K562 (cell line): Measurements from ENCODE around the gene RUNX1. TPM values are rescaled to one million over a fixed set of nuclear protein-coding genes. Genes with fewer than 3 reads are reported as not detected.
A peak's percentile ranks its signal among the peaks of the same experiment; 100 is the strongest.

Source experiments
- BMI1 ChIP-seq: fragments of 150-350 bp; IDR thresholded peaks from 2 replicates; pipeline ENCODE4 v1.6.1; 2014; ENCODE audit warnings: low read length
- CBX5 ChIP-seq: IDR thresholded peaks from 2 replicates; pipeline ENCODE4 v1.6.1; 2014; ENCODE audit warnings: low read depth, borderline replicate concordance
- GATAD2B ChIP-seq: fragments of 450-650 bp; IDR thresholded peaks from 2 replicates; pipeline ENCODE4 v1.6.1; 2017; ENCODE audit warnings: mild to moderate bottlenecking, borderline replicate concordance
- MCM7 ChIP-seq, 2 experiments: fragments of 450-650 bp; IDR thresholded peaks; 2 replicates each; pipeline ENCODE4 v1.6.1; 2016 to 2018
- NFE2L1 ChIP-seq: fragments of 450-650 bp; IDR thresholded peaks from 2 replicates; pipeline ENCODE4 v1.6.1; 2016; ENCODE audit warnings: missing genetic modification characterization, low read depth, mild to moderate bottlenecking, missing compliant biosample characterization, moderate library complexity, borderline replicate concordance
- PCBP1 ChIP-seq: fragments of 200-400 bp; formaldehyde crosslinking; IDR thresholded peaks from 2 replicates; pipeline ENCODE4 v1.6.1; 2018; ENCODE audit warnings: mild to moderate bottlenecking, low read depth, low read length; ENCODE audit not compliant: poor library complexity, severe bottlenecking
- PTRF ChIP-seq: fragments of 450-650 bp; IDR thresholded peaks from 2 replicates; pipeline ENCODE4 v1.6.1; 2016; ENCODE audit warnings: mild to moderate bottlenecking, missing genetic modification characterization, missing compliant biosample characterization
- SIN3B ChIP-seq: fragments of 450-650 bp; IDR thresholded peaks from 2 replicates; pipeline ENCODE4 v1.6.1; 2017; ENCODE audit warnings: low read depth, mild to moderate bottlenecking, moderate library complexity
- TOE1 ChIP-seq, 2 experiments: fragments of 450-650 bp in 1 of 2; sonication (generic) in 1 of 2; formaldehyde crosslinking in 1 of 2; IDR thresholded peaks; 2 replicates each; pipeline versions ENCODE4 v1.7.1 to v1.8.0; 2016 to 2022; ENCODE audit warnings: borderline replicate concordance in 2 of 2, mild to moderate bottlenecking in 2 of 2, antibody characterized with exemption in 1 of 2, inconsistent platforms in 1 of 2, low read depth in 1 of 2, missing genetic modification reagents in 1 of 2, moderate library complexity in 1 of 2
- ZNF239 ChIP-seq: fragments of 250-450 bp; sonication (Bioruptor Pico); IDR thresholded peaks from 2 replicates; pipeline ENCODE4 v1.4.0; 2020; ENCODE audit warnings: mild to moderate bottlenecking
- polyA plus RNA-seq, 8 experiments: library from polyadenylated mRNA; depleted of rRNA in 4 of 8; stranded (reverse) in 5 of 8; unstranded in 3 of 8; fragments of >200 nt; fragmentation: Nextera tagmentation in 2 of 8; fragmentation: Illumina TruSeq in 1 of 8; extraction: Ambion mirVana in 2 of 8; extraction: Trizol in 1 of 8; gene quantifications; 2 replicates each; pipeline versions ENCODE4 v1.2.1 to v1.2.3, GENCODE V29; 2011 to 2014; ENCODE audit warnings: inconsistent platforms in 1 of 8, missing spikeins in 1 of 8
- total RNA-seq, 7 experiments: library from RNA; depleted of rRNA in 6 of 7; stranded (reverse); fragments of >200 nt in 6 of 7; fragmentation: Illumina TruSeq in 2 of 7; extraction: Trizol in 2 of 7; gene quantifications; 2 replicates each; pipeline versions ENCODE4 v1.2.1 to v1.2.3, GENCODE V29; 2011 to 2021; ENCODE audit warnings: low replicate concordance in 1 of 7
- TF ChIP-seq, protein P1 (sequence below): fragments of 250-450 bp; sonication (Bioruptor Pico); IDR thresholded peaks from 2 replicates; pipeline ENCODE4 v1.5.0; 2021; ENCODE audit warnings: mild to moderate bottlenecking, borderline replicate concordance
- TF ChIP-seq, protein P2 (sequence below), 2 experiments: IDR thresholded peaks in 1 of 2; conservative IDR thresholded peaks in 1 of 2; 2 replicates each; pipeline ENCODE4 v1.6.1; 2016; ENCODE audit warnings: low read depth in 2 of 2, mild to moderate bottlenecking in 1 of 2, missing compliant biosample characterization in 1 of 2, missing genetic modification characterization in 1 of 2, moderate library complexity in 1 of 2
- TF ChIP-seq, protein P3 (sequence below): fragments of 450-650 bp; formaldehyde crosslinking; IDR thresholded peaks from 2 replicates; pipeline ENCODE4 v1.4.0; 2020; ENCODE audit warnings: mild to moderate bottlenecking, mixed read lengths
- TF ChIP-seq, protein P4 (sequence below): fragments of 200-800 bp; sonication (Bioruptor generic); IDR thresholded peaks from 2 replicates; pipeline ENCODE4 v1.6.1; 2017; ENCODE audit warnings: missing genetic modification characterization, missing compliant biosample characterization
- TF ChIP-seq, protein P5 (sequence below): fragments of 250-450 bp; sonication (Bioruptor Pico); IDR thresholded peaks from 2 replicates; pipeline ENCODE4 v1.6.1; 2021; ENCODE audit warnings: mild to moderate bottlenecking
- TF ChIP-seq, protein P6 (sequence below): sonication (generic); formaldehyde crosslinking; IDR thresholded peaks from 2 replicates; pipeline ENCODE4 v1.8.0; 2022; ENCODE audit warnings: mild to moderate bottlenecking, missing genetic modification reagents

The RUNX1 gene
- total and polyA plus RNA-seq, 9 of the 15 experiments (the other 6 are each of a cell fraction or from before 2014, with no cell fraction given), result 2.2 to 68.6 (median 17.8) TPM

DNA sequence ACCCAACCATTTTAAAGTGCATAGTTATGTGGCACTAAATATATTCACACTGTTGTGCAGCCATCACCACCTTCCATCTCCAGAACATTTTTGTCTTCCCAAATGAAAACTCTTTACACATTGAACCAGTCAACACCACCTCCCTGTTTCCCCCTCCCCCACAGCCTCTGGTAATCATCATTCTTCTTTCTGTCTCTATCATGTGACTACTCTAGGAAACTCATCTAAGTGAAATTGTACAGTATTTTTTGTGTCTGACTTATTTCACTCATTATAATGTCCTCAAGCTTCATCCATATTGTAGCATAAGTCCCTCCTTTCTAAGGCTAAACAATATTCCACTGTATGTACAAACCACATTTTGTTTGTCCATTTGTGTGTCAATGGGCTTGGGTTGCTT is 128.0 kb downstream of the RUNX1 start (continued):
- TF ChIP-seq, protein P1, sequence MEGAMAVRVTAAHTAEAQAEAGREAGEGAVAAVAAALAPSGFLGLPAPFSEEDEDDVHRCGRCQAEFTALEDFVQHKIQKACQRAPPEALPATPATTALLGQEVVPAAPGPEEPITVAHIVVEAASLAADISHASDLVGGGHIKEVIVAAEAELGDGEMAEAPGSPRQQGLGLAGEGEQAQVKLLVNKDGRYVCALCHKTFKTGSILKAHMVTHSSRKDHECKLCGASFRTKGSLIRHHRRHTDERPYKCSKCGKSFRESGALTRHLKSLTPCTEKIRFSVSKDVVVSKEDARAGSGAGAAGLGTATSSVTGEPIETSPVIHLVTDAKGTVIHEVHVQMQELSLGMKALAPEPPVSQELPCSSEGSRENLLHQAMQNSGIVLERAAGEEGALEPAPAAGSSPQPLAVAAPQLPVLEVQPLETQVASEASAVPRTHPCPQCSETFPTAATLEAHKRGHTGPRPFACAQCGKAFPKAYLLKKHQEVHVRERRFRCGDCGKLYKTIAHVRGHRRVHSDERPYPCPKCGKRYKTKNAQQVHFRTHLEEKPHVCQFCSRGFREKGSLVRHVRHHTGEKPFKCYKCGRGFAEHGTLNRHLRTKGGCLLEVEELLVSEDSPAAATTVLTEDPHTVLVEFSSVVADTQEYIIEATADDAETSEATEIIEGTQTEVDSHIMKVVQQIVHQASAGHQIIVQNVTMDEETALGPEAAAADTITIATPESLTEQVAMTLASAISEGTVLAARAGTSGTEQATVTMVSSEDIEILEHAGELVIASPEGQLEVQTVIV, result no peak
- TF ChIP-seq GATAD2B, result no peak
- TF ChIP-seq PCBP1, result no peak
- TF ChIP-seq, protein P2, sequence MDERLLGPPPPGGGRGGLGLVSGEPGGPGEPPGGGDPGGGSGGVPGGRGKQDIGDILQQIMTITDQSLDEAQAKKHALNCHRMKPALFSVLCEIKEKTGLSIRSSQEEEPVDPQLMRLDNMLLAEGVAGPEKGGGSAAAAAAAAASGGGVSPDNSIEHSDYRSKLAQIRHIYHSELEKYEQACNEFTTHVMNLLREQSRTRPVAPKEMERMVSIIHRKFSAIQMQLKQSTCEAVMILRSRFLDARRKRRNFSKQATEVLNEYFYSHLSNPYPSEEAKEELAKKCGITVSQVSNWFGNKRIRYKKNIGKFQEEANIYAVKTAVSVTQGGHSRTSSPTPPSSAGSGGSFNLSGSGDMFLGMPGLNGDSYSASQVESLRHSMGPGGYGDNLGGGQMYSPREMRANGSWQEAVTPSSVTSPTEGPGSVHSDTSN (CRISPR knock-in tag; IDR thresholded peaks at IDR 0.05; ENCODE audit: low read depth), result no peak
- TF ChIP-seq, protein P2 (tag; conservative IDR thresholded peaks at IDR 0.05; ENCODE audit: low read depth), result peak; percentile 66; the same call in 1 of the 2 replicates
- TF ChIP-seq CBX5, result no peak
- no peak for TF ChIP-seq SIN3B
- TF ChIP-seq, protein P3, sequence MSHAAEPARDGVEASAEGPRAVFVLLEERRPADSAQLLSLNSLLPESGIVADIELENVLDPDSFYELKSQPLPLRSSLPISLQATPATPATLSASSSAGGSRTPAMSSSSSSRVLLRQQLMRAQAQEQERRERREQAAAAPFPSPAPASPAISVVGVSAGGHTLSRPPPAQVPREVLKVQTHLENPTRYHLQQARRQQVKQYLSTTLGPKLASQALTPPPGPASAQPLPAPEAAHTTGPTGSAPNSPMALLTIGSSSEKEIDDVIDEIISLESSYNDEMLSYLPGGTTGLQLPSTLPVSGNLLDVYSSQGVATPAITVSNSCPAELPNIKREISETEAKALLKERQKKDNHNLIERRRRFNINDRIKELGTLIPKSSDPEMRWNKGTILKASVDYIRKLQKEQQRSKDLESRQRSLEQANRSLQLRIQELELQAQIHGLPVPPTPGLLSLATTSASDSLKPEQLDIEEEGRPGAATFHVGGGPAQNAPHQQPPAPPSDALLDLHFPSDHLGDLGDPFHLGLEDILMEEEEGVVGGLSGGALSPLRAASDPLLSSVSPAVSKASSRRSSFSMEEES (CRISPR knock-in tag), result peak; percentile 77
- TF ChIP-seq, protein P4, sequence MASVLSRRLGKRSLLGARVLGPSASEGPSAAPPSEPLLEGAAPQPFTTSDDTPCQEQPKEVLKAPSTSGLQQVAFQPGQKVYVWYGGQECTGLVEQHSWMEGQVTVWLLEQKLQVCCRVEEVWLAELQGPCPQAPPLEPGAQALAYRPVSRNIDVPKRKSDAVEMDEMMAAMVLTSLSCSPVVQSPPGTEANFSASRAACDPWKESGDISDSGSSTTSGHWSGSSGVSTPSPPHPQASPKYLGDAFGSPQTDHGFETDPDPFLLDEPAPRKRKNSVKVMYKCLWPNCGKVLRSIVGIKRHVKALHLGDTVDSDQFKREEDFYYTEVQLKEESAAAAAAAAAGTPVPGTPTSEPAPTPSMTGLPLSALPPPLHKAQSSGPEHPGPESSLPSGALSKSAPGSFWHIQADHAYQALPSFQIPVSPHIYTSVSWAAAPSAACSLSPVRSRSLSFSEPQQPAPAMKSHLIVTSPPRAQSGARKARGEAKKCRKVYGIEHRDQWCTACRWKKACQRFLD, result no peak
- peak; percentile 48; the same call in 1 of the 2 replicates for TF ChIP-seq TOE1 (IDR thresholded peaks at IDR 0.05; ENCODE audit: borderline replicate concordance)
- TF ChIP-seq TOE1 (CRISPR knock-in tag; IDR thresholded peaks at IDR 0.05; ENCODE audit: borderline replicate concordance, low read depth), result no peak
- TF ChIP-seq ZNF239 (CRISPR knock-in tag), result no peak
- TF ChIP-seq NFE2L1 (tag), result no peak
- no peak for TF ChIP-seq BMI1
- TF ChIP-seq, protein P5, sequence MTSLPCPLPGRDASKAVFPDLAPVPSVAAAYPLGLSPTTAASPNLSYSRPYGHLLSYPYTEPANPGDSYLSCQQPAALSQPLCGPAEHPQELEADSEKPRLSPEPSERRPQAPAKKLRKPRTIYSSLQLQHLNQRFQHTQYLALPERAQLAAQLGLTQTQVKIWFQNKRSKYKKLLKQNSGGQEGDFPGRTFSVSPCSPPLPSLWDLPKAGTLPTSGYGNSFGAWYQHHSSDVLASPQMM (CRISPR knock-in tag), result no peak
- TF ChIP-seq PTRF, result no peak
- TF ChIP-seq, protein P6, sequence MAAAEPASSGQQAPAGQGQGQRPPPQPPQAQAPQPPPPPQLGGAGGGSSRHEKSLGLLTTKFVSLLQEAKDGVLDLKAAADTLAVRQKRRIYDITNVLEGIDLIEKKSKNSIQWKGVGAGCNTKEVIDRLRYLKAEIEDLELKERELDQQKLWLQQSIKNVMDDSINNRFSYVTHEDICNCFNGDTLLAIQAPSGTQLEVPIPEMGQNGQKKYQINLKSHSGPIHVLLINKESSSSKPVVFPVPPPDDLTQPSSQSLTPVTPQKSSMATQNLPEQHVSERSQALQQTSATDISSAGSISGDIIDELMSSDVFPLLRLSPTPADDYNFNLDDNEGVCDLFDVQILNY (CRISPR knock-in tag), result no peak
- TF ChIP-seq MCM7 (IDR thresholded peaks at IDR 0.05), result no peak
